GM12874 (cell line): ENCODE results near the gene SNRPB2.

ENCODE experiments used
- TF ChIP-seq, protein P1 (sequence below): IDR thresholded peaks from 2 replicates; pipeline ENCODE4 v1.5.1; 2011; ENCODE audit warnings: low read depth, mild to moderate bottlenecking, control low read depth, low read length, moderate library complexity; ENCODE audit not compliant: insufficient read depth

Gene SNRPB2

DNA sequence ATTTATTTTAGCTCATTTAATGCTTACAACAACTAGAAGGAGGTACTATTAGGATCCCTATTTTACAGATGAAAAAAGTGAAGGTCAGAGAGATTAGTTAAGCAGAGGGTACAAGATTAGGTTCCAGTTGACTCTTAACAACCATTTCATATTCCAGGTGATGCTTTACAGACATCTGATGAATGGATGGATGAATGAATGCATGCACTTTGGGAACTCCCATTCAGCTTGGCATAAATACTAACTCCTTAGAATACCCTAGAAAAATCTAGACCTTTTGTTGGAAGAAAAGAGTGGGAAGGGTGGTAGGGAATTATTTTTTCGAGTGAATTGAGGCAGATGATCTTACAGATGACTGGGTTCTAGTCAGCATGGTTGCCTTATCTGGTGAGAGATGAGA, 746 bp upstream of the SNRPB2 start:
- TF ChIP-seq, protein P1, sequence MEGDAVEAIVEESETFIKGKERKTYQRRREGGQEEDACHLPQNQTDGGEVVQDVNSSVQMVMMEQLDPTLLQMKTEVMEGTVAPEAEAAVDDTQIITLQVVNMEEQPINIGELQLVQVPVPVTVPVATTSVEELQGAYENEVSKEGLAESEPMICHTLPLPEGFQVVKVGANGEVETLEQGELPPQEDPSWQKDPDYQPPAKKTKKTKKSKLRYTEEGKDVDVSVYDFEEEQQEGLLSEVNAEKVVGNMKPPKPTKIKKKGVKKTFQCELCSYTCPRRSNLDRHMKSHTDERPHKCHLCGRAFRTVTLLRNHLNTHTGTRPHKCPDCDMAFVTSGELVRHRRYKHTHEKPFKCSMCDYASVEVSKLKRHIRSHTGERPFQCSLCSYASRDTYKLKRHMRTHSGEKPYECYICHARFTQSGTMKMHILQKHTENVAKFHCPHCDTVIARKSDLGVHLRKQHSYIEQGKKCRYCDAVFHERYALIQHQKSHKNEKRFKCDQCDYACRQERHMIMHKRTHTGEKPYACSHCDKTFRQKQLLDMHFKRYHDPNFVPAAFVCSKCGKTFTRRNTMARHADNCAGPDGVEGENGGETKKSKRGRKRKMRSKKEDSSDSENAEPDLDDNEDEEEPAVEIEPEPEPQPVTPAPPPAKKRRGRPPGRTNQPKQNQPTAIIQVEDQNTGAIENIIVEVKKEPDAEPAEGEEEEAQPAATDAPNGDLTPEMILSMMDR = no peak

DNA sequence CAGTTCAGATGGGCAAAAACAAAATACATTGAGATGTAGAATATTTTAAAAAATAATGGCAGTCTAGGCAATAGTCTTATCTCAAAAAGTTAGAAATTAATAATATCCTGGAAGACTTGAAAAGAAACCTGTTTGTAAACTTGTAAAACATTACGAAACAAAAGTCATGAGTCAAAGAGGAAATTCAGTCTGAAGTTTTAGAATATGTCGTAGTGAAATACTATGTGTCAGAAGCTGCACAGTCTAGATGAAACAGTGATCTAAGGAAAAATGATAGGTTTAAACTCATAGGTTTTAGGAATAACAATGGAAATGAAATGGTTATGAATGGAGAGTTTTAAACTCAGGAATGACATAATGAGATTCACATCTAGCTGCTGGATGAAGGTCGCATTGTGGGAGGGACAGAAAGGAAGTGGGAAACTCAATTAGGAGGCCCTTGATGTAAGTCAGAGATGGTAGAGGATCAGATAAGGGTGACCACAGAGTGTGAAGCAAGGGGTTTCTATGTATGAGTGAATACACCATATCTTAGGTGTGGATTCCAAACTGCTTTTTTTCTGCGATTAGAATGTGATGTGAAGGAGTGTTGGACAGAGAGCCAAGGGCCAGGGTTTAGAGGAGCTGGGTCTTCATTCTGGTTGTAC, 2.8 kb downstream of the SNRPB2 start:
- TF ChIP-seq, protein P1 = no peak

DNA sequence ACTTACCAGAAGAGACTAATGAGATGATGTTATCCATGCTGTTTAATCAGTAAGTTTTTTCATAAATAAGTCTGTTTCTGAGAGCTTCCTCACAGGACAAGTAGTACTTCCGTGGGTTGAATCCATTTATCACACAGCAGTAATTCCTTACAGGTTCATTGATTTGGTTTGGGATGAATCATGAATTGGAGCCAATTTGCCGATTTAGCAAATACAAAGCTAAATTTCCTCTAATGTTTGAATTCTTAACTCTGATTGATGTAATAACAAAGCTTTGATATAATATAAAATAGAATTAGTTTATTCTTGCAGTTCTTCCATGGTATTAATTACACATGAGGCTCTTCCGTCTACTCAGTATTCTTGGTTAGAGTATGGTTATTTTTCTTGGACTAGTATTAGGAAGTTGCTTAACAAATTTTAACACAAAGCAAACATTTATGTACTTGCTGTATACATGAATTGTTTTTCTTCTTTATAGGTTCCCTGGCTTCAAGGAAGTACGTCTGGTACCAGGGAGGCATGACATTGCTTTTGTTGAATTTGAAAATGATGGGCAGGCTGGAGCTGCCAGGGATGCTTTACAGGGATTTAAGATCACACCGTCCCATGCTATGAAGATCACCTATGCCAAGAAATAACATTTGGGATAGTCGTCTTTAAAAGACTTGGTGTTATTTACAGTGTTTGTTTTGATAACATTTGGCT, 10.7 kb downstream of the SNRPB2 start:
- TF ChIP-seq, protein P1 = no peak

DNA sequence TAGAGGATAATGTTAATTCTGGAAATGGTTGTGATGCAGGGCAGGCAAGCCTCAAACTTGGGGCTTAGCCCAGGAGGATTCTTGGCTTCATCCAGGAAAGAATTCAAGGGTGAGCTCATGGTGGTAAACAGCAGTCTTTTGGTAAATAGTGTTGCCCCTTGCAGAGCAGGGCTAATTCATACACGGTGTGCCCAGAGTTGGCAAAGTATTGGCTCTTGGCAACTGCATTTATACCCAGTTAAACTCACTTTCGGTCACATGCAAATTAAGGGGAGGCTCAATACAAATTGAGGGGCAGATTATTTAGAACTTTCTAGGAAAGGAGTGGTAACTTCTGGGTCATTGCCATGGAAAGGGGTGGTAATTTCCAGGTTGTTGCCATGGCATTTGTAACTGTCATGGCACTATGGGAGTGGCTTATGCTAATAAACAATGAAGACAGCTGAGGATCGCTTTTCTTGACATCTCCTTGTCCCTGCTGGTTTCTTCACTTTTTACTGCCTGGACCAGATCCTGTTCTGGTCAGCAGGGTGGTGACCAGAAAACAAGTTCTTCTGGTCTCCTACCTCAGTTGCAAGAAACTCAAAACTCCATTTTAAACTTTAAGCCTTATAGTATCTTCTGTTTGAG, 14.5 kb downstream of the SNRPB2 start:
- TF ChIP-seq, protein P1 = no peak

DNA sequence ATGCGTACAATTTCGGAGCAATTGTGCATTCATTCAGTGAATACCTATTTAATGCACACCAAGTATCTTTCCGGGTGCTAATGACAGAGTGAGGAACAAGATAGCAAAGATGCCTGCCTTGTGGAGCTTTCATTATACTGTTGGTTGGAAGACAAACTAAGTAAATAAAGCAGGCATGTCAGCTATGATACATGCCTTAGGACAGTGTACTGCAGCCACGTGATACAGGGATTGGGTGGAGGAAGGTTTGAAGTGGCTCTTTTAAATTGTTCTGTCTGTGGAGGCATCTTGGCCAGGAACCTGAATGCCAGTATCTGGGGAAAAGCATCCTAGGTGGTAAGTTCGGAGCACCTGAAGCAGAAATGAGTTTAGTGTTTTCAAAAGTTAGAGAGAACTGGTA, 15.4 kb downstream of the SNRPB2 start:
- TF ChIP-seq, protein P1 = no peak

DNA sequence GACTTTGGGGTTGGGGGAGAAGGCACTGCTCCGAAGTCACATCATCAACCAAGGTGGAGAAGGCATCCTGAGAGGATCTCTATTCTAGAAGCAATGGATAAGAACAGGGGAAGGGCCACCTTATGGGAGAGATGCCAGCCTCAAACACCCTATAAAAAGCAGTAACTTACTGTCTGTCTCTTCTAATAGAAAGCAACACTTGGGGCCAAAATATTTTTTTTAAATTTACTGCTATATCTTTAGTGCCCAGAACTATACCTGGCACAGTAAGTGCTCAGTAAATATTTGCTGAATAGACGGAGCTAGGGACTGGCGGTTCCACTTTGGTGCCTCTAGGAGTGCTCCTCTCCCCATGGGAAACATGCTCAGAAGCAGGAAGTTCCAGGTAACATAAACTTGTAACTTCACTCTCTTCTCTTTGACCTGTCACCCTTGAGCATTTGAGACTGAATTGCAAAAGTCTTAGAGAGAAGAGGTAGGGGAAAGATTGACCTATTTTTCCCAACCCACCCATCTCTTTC, 17.5 kb downstream of the SNRPB2 start:
- TF ChIP-seq, protein P1 = no peak

DNA sequence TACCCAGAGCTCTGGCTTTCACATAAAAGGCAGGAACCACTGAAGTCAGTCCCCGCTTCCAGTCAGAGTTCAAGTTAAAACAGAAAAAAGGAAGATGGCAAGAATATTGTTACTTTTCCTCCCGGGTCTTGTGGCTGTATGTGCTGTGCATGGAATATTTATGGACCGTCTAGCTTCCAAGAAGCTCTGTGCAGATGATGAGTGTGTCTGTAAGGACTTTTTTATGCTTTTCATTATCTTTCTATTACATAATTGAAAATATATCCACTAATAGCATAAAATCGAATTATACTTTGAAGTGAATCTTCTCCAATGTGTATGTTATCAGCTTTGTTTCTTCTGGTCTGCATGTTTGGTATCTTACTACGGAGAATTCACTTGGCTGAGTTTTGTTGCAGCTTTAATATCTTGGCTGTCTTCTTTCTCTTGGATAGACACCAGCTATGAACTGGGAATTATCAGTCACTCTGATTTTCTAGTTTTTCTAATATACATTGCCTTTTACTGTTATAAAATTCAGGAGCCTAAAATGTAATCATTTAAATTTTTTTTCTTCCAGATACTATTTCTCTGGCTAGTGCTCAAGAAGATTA, 18.6 kb downstream of the SNRPB2 start, which contains the start of gene OTOR:
OTOR (plus strand) TSS at position 51 of the 593 bp plus-strand sequence; CDS start at position 95, 44 bp downstream.
- TF ChIP-seq, protein P1 = no peak
